Measurements from ENCODE around the gene CDK9. TPM values are rescaled to one million over a fixed set of nuclear protein-coding genes. Genes with fewer than 3 reads are reported as not detected.
"Not testable (repeated sequence)": the region's sequence is repeated elsewhere in the genome, so short reads cannot be mapped to it uniquely, and the experiment has no call there.

Gene CDK9
- total and polyA plus RNA-seq, 11 donors = 26.2 to 60.3 (median 40.2) TPM

DNA sequence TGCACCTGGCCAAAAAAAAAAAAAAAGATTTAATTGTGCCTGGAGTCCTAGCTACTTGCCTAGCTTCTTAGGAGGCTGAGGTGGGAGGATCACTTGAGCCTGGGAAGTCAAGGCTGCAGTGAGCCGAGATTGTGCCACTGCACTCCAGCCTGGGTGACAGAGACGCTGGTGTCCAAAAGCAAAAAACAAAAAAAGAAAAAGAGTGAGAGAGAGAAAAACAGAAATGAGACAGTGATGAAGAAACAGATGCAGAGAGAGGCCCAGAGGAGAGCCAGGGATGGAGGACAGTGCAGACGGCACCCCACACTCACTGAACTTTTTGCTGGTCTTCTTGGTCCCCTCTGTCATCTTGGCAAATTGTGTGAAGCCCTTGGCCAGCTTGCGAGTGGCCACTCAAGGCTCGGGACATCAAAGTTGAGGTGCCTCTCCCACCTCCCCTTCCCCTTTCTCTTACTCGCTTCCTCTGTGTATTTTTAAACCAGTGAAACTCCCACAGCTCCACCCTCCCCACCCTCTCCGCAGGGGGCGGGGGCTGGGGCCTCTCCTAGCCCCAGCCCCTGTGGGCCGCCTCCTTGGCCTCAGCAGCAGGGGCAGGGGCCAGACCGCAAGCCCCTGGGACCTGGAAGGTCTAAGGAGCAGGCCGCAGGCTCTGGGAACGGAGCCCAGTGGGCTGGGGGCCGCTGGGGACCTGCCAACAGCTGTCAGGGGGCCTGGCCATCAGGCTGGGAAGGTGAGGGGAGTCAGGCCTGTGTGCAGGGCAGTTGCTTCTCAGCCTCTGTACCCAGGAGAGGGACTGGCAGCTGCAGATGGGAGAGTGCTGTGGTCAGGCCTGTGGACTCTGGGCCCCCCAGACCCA is 7.3 kb upstream of the CDK9 start, which contains the start of gene SH2D3C:
SH2D3C (minus strand) TSS at position 387 of the 856 bp plus-strand sequence; CDS start at position 348, 39 bp downstream.
- peaks cover 0 to 81% (median 23%) of the 10 kb centered on the region in 12 donors for H3K4me1 ChIP-seq
- intact Hi-C loops (cut with DNase I) = no loop called here
- H3K36me3 ChIP-seq = peaks cover 0 to 8% (median 0%) of the 10 kb centered on the region in 9 donors
- peak; percentile 71 to 89 (median 76) for DNase-seq
- ATAC-seq = peak; percentile 29 to 82 (median 74)
- peak in 1 of 2 donors; percentile 25 for TF ChIP-seq POLR2A (IDR thresholded peaks at IDR 0.05)
- no peak for TF ChIP-seq CTCF (IDR thresholded peaks at IDR 0.05)
- peak within 1 kb of the TSS in 11 of 12 donors; percentile 6 to 63 (median 45) for H3K4me3 ChIP-seq
- WGBS, 4 donors = 34 to 40% (median 38%) methylated on average over 12 to 13 of the region's 13 CpGs
- H3K27me3 ChIP-seq = no peaks in the 10 kb centered on the region
- peak within 1 kb of the TSS in 11 of 12 donors; percentile 43 to 94 (median 73) for H3K27ac ChIP-seq
- H3K9me3 ChIP-seq = no peaks in the 10 kb centered on the region

DNA sequence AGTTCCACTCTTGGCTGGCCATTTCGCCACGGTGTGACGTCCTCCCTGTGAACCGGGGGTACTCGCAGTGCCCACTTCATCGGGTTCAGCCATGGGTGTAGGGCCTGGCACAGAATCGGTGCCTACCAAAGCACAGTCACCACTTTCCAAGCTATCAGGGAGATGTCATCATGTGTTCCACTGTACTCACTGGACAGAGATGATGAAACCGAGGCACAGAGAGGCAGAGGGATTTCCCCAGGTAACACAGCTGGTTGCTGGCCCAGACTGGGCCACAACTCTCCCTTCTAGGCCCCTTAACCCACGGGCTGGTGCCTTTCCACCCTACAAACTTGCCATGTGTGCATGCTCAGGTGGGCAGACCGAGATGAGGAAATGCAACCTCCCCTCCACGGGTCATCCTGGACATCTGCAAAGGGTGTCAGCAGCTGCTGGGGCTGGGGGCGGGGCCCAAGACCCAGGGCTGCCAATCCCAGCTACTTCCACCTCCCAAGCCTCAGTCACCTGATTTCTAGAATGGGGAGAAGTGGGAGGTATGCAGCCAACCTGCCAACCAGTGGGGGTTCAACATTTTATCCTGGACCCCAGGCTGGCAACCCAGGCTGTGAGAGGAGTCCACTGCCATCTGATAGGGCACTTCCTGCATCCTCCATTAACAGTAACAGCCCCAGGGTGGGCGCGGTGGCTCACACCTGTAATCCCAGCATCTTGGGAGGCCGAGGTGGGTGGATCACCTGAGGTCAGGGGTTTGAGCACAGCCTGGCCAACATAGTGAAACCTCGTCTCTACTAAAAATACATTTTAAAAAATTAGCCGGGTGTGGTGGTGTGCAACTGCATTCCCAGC is 6.5 kb upstream of the CDK9 start:
- H3K4me3 ChIP-seq = peak overlapping the region in 3 of 12 donors; percentile 49 to 63 (median 56)
- no peaks in the 10 kb centered on the region for H3K36me3 ChIP-seq
- intact Hi-C loops (cut with DNase I) = no loop called here
- ATAC-seq (peak in 3 of 4 donors; percentile 3 to 31 (median 22)), DNase-seq (peak in 1 of 5 donors; percentile 23)
- H3K9me3 ChIP-seq = no peaks in the 10 kb centered on the region
- peak overlapping the region in 11 of 12 donors; percentile 43 to 94 (median 73) for H3K27ac ChIP-seq
- H3K4me1 ChIP-seq = peaks cover 0 to 82% (median 30%) of the 10 kb centered on the region in 12 donors
- 60 to 68% (median 62%) methylated on average over 13 to 17 of the region's 17 CpGs for WGBS, 4 donors
- TF ChIP-seq POLR2A (IDR thresholded peaks at IDR 0.05) (no peak), CTCF (IDR thresholded peaks at IDR 0.05) (no peak)
- H3K27me3 ChIP-seq = no peaks in the 10 kb centered on the region

DNA sequence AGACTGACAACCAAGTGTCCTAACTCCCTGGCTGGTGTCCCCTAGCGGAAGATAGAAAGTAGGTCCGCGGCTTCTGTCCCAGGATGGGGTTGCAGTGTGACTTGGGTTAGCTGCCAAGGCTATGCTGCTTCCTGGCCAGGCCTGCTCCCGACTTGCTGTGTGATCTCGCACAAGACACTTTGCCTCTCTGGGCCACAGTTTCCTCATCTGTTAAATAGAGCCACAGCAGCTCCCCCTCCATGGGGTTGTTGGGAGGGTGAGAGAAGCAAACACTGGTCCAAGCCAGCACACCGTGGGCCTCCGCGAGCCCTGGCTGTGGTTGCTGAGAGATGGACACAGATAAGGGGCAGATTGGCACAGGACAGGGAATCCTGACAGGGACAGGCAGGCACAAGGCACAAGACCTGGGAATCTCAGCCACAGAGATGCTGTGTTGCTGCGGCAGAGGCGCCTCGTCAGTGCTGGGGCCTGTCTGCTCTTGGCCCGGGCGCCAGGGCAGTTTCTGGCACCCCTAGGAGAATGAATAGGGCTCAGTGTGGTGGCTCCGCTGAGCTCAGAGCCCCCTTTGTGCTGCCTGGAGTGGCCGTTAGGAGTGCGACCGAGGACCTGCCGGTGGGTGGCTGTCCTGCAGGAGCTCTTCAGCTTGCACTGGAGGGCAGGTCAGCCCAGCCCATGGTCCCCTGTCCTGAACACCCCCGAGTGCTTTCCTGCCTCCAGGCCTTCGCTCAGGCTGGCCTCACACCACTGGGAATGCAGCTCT is 5.5 kb upstream of the CDK9 start:
- Histone ChIP-seq H3K27ac (peak overlapping the region in 5 of 12 donors; percentile 13 to 94 (median 43)), H3K4me1 (peaks cover 0 to 88% (median 34%) of the 10 kb centered on the region in 12 donors), H3K4me3 (no peak overlapping the region), H3K9me3 (no peaks in the 10 kb centered on the region), H3K36me3 (no peaks in the 10 kb centered on the region), H3K27me3 (no peaks in the 10 kb centered on the region)
- 76 to 79% (median 78%) methylated on average over 15 to 20 of the region's 20 CpGs for WGBS, 4 donors
- TF ChIP-seq CTCF (IDR thresholded peaks at IDR 0.05) (no peak), POLR2A (IDR thresholded peaks at IDR 0.05) (no peak)
- no peak for ATAC-seq
- intact Hi-C loops (cut with DNase I) = loop anchor here in 3 of 10 donors (5.0 kb wide), 3 partner anchors 43 to 278 kb away; partner anchors contain the start of gene TOR2A (in 1 of the 3)
- no peak for DNase-seq

DNA sequence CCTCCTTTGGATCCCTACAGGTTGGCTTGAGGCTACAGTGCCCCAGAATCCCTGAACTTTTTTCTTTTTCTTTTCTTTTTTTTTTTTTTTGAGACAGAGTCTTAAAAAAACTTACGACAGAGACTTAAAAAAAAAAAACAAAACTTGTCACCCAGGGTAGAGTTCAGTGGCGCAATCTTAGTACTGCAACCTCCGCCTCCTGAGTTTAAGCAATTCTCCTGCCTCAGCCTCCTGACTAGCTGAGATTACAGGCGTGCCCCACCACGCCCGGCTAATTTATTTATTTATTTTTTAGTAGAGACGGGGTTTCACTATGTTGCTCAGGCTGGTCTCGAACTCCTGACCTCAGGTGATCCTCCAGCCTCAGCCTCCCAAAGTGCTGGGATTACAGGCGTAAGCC is 4.9 kb upstream of the CDK9 start:
- not testable (repeated sequence) for H3K36me3 ChIP-seq, ATAC-seq, DNase-seq, H3K4me3 ChIP-seq, H3K27me3 ChIP-seq, H3K9me3 ChIP-seq
- intact Hi-C loops (cut with DNase I) = loop anchor here in 3 of 10 donors (5.0 kb wide), 3 partner anchors 44 to 279 kb away; partner anchors contain the start of gene TOR2A (in 1 of the 3)
- Histone ChIP-seq H3K4me1 (peaks cover 0 to 83% (median 34%) of the 10 kb centered on the region in 12 donors), H3K27ac (peak overlapping the region in 1 of 12 donors; percentile 94)
- WGBS, 4 donors = 87 to 98% (median 93%) methylated on average over 9 of the region's 9 CpGs

Data from heart left ventricle (tissue), 16 donors.